GM19395 (cell line): ENCODE results near the gene CLEC1A.
"Not testable (repeated sequence)": the region's sequence is repeated elsewhere in the genome, so short reads cannot be mapped to it uniquely, and the experiment has no call there.

Source experiments
- ATAC-seq: cut with Tn5 transposase; IDR thresholded peaks from one replicate; pipeline ENCODE4 v1.9.1; 2021; ENCODE audit warnings: mild to moderate bottlenecking, moderate library complexity; ENCODE audit not compliant: unreplicated experiment

Gene CLEC1A

GRCh38 chr12:10052193-10052913, 46.4 kb downstream of the CLEC1A start:
- ATAC-seq, result peak; percentile 54

- ATAC-seq, result no peak
These were observed 50.3 kb downstream of the CLEC1A start for GRCh38 chr12:10048526-10048925.

GRCh38 chr12:10042167-10042566, 56.6 kb downstream of the CLEC1A start:
- ATAC-seq, result no peak

GRCh38 chr12:10033783-10034545, 64.8 kb downstream of the CLEC1A start:
- ATAC-seq, result no peak

GRCh38 chr12:10031771-10032175, 67.0 kb downstream of the CLEC1A start:
- ATAC-seq, result no peak

- no peak for ATAC-seq
These were observed 67.5 kb downstream of the CLEC1A start for GRCh38 chr12:10031321-10031720.

GRCh38 chr12:10030446-10030845, 68.3 kb downstream of the CLEC1A start, which contains the start of gene CLEC9A:
Gene CLEC9A (plus strand): TSS chr12:10030682. CDS start chr12:10052688, 22,006 bp downstream.
- no peak for ATAC-seq

GRCh38 chr12:10027721-10028120, 71.1 kb downstream of the CLEC1A start:
- no peak for ATAC-seq

GRCh38 chr12:10027311-10027710, 71.5 kb downstream of the CLEC1A start:
- ATAC-seq, result no peak

- ATAC-seq, result not testable (repeated sequence)
These were observed 72.1 kb downstream of the CLEC1A start for GRCh38 chr12:10026666-10027065.

- no peak for ATAC-seq
These were observed 73.5 kb downstream of the CLEC1A start for GRCh38 chr12:10025236-10025635.

GRCh38 chr12:10021342-10021741, 77.4 kb downstream of the CLEC1A start:
- no peak for ATAC-seq
